ENCODE measurements around the gene FUNDC2. TPM values are rescaled to one million over a fixed set of nuclear protein-coding genes. Genes with fewer than 3 reads are reported as not detected.
A peak's percentile ranks its signal among the peaks of the same experiment; 100 is the strongest.

The FUNDC2 gene
- polyA plus RNA-seq, 1 donor (not counting 4 experiments of a cell fraction or from before 2014, with no cell fraction given) = 98.1 TPM

- Histone ChIP-seq H3K9me1 (ENCODE audit: control insufficient read depth, extremely low read depth, insufficient read depth, low read length) (no peaks in the 10 kb centered on the region), H2AFZ (ENCODE audit: control insufficient read depth, low read length) (no peak overlapping the region), H3K9ac (ENCODE audit: control insufficient read depth, extremely low read depth, insufficient read depth, low read length) (peak overlapping the region; percentile 92), H3K4me3 (ENCODE audit: control insufficient read depth in 2 of 3, extremely low read depth in 1 of 3, insufficient read depth in 2 of 3, low read depth in 1 of 3, low read length in 3 of 3) (peak overlapping the region; percentile 67 to 90 (median 77)), H3K4me1 (ENCODE audit: control insufficient read depth, extremely low read depth, insufficient read depth, low read length) (peaks cover 5% of the 10 kb centered on the region), H3K4me2 (ENCODE audit: control insufficient read depth, extremely low read depth, insufficient read depth, low read depth, low read length) (peak overlapping the region; percentile 80), H3K27ac (ENCODE audit: control insufficient read depth, insufficient read depth, low read length) (peak overlapping the region; percentile 95), H3K36me3 (ENCODE audit: control insufficient read depth in 2 of 2, extremely low read depth in 1 of 2, insufficient read depth in 2 of 2, low read length in 2 of 2) (no peaks in the 10 kb centered on the region), H4K20me1 (ENCODE audit: control insufficient read depth, extremely low read depth, insufficient read depth, low read length) (no peaks in the 10 kb centered on the region), H3K9me3 (ENCODE audit: control insufficient read depth, low read depth, low read length) (no peaks in the 10 kb centered on the region), H3K27me3 (ENCODE audit: control insufficient read depth, extremely low read depth, insufficient read depth, low read length) (no peaks in the 10 kb centered on the region), H3K79me2 (ENCODE audit: control insufficient read depth, insufficient read depth, low read length) (peaks cover 12% of the 10 kb centered on the region)
- DNase-seq (ENCODE audit: low read depth, low spot score) (no peak), FAIRE-seq (no peak)
- TF ChIP-seq CTCF (optimal IDR thresholded peaks at IDR 0.05 in 1 of 3, IDR thresholded peaks at IDR 0.05 in 1 of 3, conservative IDR thresholded peaks at IDR 0.05 in 1 of 3; ENCODE audit: extremely low read depth in 1 of 3, insufficient read depth in 2 of 3, low read length in 3 of 3) = no peak
- no peak for TF ChIP-seq EZH2 (IDR thresholded peaks at IDR 0.05; ENCODE audit: low read length)
- dilution Hi-C loops (cut with MboI; ENCODE audit: extremely low pct_ligation_motif_present, low sequenced_read_pairs) = no loop called here
These were observed 1.5 kb downstream of the FUNDC2 start for GRCh38 chrX:155028129-155028528.

- DNase-seq (ENCODE audit: low read depth, low spot score) = no peak
- H4K20me1 ChIP-seq (ENCODE audit: control insufficient read depth, extremely low read depth, insufficient read depth, low read length) = no peaks in the 10 kb centered on the region
- H3K79me2 ChIP-seq (ENCODE audit: control insufficient read depth, insufficient read depth, low read length) = peaks cover 12% of the 10 kb centered on the region
- no peak for FAIRE-seq
- H3K4me3 ChIP-seq (ENCODE audit: control insufficient read depth in 2 of 3, extremely low read depth in 1 of 3, insufficient read depth in 2 of 3, low read depth in 1 of 3, low read length in 3 of 3) = no peak overlapping the region
- H3K9me1 ChIP-seq (ENCODE audit: control insufficient read depth, extremely low read depth, insufficient read depth, low read length) = no peaks in the 10 kb centered on the region
- TF ChIP-seq EZH2 (IDR thresholded peaks at IDR 0.05; ENCODE audit: low read length) (no peak), CTCF (optimal IDR thresholded peaks at IDR 0.05 in 1 of 3, IDR thresholded peaks at IDR 0.05 in 1 of 3, conservative IDR thresholded peaks at IDR 0.05 in 1 of 3; ENCODE audit: extremely low read depth in 1 of 3, insufficient read depth in 2 of 3, low read length in 3 of 3) (no peak)
- H2AFZ ChIP-seq (ENCODE audit: control insufficient read depth, low read length) = no peak overlapping the region
- no peak overlapping the region for H3K9ac ChIP-seq (ENCODE audit: control insufficient read depth, extremely low read depth, insufficient read depth, low read length)
- H3K27ac ChIP-seq (ENCODE audit: control insufficient read depth, insufficient read depth, low read length) = no peak overlapping the region
- peaks cover 5% of the 10 kb centered on the region for H3K4me1 ChIP-seq (ENCODE audit: control insufficient read depth, extremely low read depth, insufficient read depth, low read length)
- dilution Hi-C loops (cut with MboI; ENCODE audit: extremely low pct_ligation_motif_present, low sequenced_read_pairs) = no loop called here
- no peaks in the 10 kb centered on the region for H3K36me3 ChIP-seq (ENCODE audit: control insufficient read depth in 2 of 2, extremely low read depth in 1 of 2, insufficient read depth in 2 of 2, low read length in 2 of 2)
- peak overlapping the region; percentile 80 for H3K4me2 ChIP-seq (ENCODE audit: control insufficient read depth, extremely low read depth, insufficient read depth, low read depth, low read length)
- no peaks in the 10 kb centered on the region for H3K27me3 ChIP-seq (ENCODE audit: control insufficient read depth, extremely low read depth, insufficient read depth, low read length)
- no peaks in the 10 kb centered on the region for H3K9me3 ChIP-seq (ENCODE audit: control insufficient read depth, low read depth, low read length)
These were observed 2.2 kb downstream of the FUNDC2 start for GRCh38 chrX:155028877-155029291.

All from keratinocyte (primary cell).